GM21526 (cell line): ENCODE results near the gene GNPTG.
A peak's percentile ranks its signal among the peaks of the same experiment; 100 is the strongest.

Experiments used
- ATAC-seq: cut with Tn5 transposase; IDR thresholded peaks from one replicate; pipeline ENCODE4 v1.9.1; 2021; ENCODE audit warnings: moderate library complexity; ENCODE audit not compliant: unreplicated experiment, low FRiP score

GNPTG gene

DNA sequence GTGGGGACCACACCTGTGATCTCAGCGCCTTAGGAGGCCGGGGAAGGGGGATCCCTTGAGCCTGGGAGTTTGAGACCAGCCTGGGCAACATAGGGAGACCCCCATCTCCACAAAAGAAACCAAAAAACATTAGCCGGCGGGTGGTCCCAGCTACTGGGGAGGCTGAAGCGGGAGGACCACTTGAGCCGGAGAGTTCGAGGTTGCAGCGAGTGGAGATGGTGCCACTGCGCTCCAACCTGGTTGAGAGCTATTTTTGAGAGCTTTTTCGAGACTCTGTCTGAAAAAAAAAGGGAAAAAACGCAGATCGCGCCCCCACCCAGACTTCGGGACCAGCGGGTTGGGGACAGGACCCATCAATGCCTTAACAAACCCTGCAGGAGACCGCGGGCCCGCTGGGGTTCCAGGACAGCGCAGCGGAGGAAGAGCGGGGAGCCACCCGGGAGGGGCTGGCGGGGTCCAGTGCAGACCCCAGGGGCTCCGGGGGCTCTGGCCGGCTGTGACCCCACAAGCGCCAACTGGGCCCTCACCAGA, 19.0 kb upstream of the GNPTG start:
- ATAC-seq: no peak

DNA sequence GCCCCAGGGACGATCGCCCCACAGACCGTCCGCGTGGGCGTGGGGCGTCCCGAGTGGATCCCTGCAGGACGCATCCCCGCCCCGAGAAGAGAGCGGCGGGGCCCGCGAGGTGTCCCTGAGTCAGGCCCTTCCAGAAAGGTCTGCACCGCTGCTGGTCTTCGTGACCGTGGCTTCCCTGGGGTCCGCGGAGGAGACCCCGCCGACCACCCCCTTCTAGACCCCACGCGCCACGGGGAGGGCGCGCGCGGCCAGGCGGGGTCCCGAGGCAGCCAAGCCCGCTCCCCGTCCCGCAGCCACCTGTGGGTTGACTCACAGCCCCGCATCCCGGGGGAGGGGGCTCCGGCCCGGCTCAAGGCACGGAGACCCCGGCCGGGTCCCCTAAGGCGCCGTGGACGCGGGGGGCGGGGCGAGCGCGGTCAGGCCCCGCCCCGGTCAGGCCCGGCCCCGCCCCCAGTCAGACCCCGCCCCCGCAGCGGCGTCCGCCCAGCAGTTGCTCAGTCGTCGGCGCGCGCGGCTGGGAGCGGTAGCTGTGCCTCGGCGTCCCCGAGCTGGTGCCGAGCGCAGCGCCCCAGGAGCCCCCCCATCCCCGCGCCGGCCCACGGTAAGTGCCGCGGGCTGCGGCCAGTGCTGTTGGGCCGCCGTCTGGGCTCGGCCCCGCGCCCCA, 18.4 kb upstream of the GNPTG start, which contains the start of gene BAIAP3:
BAIAP3 (plus strand) TSS at position 497 of the 664 bp plus-strand sequence. CDS start 4,905 bp downstream, outside the sequence.
- no peak for ATAC-seq

DNA sequence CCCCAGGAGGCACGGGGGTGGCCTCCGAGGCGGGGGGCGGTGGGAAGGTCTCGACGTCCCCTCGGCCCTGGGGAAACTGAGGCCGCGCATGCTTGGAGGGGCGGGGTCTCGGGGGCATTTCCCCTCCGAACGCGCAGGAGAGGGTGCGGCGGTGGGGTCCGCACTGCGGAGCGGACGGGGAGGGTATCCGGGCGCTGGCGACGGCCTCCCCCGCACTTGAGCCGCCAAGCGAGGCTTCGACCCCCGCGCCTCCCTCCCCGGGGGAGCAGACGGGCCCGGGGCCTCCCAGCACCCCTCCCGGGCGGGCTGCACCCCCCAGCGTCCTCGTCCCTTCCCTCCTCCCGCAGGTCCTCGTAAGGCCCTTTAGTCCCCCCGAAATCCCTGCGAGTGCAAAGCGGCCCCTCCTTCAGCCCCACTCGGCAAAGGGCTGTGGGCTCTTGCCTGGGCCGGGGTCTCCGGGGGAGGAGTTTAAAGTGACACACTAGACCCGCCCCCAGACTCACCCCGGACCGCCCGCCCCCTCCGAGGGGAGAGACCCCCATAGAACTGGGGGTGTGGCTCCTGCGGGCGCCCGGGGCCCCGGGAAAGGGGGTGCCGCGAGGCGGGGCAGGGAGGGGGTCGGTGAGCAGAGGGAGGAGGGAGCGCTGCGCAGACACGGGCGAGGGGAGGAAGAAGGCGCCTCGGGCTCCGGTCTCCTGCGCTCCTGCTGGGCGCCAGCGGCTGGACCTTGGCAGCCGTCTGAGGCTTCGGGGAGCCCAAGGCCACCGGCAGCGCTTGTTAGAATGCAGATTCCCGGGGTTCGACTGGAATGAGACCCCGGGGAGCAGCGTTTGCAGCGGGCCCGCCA, 17.7 kb upstream of the GNPTG start:
- ATAC-seq: no peak

DNA sequence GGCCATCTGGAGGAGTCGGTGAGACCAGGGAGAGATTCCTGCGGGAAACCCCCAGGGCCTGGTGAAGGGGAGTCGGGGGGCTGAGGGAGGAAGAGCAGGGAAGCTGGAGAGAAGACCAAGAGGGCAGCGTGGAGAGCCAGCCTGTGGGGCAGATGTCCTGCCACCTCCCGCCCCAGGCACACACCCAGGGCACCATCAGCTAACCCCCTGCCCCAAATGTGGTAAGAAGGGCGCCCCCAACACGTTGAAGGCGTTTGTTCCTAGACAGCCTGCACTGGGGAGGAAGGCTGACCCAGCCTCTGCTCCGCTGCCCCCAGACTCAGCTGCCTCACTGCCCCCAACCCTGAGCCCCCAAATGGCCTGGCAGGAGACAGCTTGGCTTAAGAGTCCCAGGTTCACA, 17.0 kb upstream of the GNPTG start:
- no peak for ATAC-seq

DNA sequence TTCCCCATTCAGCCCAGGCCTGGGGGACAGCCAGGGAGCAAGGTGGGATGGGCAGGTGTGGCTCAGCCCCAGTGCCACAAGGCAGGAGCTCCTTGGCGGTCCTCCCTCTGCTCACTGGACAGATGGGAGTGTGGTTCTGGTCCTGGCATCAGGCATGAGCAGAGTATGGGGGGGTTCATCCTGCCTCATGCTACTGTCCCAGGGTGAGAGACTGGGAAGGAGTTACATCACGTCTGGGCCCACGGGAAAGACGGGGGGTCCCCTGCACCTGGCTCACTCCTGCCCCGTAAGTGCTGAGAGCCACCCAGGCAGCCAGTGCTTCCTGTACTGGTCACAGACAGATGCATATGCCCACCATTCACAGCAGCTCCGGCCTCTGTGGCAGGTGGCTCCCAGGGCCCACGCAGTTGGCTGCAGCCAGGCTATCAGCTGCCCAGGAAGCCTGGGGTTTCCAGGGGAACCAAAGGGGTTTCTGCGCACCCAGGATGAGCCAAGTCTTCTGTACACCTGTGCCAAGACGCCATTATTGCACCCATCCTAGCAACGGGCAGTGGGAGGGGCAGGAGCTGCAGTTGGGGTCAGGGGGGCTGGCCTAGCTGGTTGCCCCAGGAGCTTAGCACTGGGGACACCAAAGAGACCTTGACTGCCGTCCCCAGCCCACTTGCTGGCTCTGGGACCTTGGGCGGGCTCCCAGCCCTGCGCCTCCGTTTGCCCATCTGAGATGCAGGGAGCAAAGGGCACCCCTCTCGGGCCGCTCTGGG, 16.3 kb upstream of the GNPTG start:
- ATAC-seq: no peak

DNA sequence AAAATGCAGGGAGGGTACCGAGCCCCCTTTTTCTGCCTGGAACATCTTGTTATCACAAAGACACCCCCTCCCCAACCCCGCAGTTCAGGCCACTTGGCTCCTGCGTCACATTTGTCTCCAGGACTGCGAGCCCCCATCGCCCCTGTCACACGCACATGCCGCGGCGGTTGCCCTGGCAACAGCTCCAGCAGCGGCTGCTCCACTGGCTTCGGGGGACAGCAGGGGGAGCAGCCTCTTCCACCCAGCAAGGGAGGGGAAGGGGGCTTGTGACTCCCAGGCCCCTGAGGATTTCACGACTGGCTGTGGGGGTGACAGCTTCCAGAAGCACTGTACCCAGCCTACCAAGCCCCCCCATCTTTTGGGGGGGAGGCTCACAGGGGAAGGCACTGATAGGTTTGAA, 15.7 kb upstream of the GNPTG start:
- no peak for ATAC-seq

DNA sequence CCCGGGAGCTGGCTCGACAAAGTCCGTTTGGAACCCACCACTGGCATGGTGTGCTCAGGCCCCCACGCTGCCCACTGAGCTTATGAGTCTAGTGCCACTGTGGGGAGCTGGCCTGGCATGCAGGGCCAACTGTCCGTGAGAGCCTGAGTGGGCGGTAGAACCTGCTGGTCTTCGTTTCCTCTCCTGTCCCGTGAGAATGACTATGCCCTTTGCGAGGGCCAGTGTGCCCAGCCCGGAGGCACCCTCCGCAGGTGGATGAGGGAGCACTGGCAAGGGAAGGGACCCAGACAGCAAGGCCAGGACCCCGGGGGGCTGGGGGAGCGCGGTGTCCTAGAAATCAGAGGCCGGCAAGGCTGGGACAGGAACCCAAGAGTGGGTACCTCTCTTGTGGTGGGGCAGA, 15.1 kb upstream of the GNPTG start:
- ATAC-seq: no peak

DNA sequence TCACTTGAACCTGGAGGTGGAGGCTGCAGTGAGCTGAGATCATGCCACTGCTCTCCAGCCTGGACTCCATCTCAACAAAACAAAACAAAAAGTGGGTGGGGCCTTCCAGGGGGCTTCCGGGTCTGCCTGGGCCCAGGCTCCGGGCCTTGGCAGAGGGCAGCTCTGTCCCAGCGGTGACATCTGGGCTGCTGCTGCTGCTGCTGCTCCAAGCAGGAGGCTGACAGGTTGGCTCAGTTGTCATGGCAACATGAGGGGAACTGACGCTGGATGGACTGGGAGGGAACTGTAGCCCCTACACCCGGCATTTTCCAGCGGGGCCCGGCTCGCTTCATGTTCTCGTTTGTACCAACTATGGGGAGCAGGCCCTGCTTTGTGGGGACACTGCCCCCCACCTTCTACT, 14.2 kb upstream of the GNPTG start:
- no peak for ATAC-seq

DNA sequence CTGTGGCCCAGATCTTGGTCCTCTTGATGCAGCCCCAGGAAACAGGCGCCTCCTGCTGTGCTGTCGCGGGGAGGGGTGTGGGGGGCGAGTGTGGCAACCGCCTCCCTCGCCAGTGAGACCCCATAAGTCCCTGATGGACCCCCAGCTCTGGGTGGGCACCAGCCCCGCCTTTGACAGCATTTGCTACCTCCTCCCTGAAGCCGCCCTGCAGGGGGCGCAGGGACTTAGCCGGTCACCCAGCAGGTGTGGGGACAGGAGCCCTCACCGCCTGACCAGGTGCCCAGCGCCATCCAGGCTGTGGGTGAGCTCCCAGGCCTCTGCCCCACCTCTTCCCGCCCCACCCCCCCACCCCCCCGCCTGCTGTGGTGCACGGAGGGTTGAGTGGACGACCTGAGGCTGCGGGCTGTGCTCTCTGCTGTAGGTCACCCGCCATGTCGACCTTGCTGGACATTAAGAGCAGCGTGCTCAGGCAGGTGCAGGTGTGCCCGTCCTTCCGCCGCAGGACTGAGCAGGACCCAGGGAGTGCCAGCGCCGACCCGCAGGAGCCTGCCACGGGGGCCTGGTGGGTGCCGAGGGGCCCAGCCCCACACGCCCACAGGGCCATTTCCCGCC, 13.5 kb upstream of the GNPTG start:
- ATAC-seq: no peak

DNA sequence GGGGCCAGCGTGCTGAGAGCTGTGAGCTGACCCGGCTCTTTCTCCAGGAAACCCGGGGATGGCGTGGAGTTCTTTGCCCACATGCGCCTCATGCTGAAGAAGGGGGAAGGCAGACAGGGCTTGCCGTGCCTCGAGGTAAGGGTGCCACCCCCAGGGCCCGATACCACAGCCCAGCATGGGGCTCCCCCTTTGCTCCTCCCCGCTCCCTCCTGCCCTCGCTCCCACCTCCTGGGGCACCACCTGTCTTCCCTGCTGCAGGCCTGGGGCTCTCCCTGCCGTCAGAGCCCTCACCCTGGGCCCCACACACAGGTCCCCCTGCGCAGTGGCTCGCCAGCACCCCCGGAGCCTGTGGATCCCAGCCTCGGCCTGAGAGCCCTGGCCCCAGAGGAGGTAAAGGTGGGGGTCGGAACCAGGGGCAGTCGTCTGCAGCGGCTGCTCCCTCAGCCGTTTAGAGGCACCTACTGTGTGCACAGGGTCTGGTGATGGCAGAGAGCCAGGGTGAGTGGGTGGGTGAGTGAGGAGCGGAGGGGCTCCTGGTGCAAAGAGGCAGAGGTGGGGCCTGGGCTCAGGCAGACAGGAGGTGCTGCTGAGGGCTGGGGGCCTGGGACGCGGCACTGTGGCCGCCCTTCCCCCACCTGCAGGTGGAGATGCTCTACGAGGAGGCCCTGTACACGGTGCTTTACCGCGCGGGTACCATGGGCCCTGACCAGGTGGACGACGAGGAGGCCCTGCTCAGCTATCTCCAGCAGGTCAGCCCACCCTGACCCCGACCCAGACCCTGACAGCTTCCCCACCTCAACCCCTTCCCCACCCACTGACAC, 12.7 kb upstream of the GNPTG start:
- no peak for ATAC-seq

DNA sequence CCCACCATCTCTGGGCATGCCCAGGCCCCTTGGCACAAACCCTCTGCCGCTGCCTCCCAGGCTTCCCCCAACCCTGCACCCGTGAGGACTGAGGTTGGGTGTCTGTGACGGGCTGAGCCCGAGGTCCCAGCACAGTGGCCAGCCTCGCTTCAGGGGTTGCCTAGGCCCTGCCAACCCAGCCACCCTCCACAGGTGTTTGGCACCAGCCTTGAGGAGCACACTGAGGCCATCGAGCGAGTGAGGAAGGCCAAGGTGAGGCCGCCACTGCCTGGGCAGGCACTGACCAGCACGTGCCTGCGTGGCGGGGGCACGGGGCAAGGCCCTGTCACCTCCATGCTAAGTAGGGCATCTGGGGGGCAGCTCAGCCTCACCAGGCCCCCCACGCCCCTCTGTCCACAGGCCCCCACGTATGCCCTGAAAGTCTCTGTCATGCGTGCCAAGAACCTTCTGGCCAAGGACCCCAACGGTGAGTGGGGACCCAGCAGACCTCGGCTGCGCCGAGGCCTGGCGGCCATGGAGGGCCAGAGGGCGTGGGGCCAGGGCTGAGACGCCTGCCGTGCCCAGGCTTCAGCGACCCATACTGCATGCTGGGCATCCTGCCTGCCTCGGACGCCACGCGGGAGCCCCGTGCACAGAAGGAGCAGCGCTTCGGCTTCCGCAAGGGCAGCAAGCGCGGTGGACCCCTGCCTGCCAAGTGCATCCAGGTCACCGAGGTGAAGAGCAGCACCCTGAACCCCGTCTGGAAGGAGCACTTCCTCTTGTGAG, 10.8 kb upstream of the GNPTG start:
- ATAC-seq: no peak

DNA sequence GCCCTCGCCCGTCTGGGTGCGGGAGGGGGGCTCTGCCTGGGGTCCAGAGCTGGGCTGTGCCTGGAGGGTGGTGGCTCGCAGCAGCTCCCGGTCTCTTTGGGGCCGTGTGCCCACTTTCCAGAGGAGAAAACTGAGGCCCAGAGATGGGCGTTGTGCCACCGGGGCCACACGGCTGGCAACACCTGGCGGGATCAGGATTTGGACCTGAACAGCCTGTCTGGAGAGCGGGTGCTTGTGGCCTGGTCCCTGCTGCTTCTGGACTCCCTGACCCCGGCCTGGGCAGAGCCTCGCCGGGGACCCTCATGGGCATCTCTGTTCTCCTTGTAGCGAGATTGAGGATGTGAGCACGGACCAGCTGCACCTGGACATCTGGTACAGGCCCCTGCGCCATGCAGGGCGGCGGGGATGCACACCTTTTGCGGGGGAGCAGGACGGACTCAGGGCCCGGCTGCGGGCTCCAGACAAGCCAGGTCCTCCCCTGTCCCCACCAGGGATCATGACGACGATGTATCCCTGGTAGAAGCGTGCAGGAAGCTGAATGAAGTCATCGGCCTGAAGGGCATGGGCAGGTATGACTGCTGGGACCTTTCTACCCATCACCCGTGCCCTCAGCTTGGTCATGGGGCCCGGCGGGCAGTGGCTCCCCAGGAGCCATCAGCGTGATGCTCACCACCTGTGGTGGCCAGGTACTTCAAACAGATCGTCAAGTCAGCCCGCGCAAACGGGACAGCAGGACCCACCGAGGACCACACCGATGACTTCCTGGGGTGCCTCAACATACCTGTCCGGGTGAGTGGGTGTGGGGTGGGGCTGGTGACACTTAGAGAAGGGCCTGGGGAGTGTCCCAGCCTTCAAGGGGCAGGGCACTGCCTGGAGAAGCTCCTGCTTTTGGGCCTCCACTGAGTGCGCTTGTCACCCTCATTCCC, 10.0 kb upstream of the GNPTG start:
- no peak for ATAC-seq

DNA sequence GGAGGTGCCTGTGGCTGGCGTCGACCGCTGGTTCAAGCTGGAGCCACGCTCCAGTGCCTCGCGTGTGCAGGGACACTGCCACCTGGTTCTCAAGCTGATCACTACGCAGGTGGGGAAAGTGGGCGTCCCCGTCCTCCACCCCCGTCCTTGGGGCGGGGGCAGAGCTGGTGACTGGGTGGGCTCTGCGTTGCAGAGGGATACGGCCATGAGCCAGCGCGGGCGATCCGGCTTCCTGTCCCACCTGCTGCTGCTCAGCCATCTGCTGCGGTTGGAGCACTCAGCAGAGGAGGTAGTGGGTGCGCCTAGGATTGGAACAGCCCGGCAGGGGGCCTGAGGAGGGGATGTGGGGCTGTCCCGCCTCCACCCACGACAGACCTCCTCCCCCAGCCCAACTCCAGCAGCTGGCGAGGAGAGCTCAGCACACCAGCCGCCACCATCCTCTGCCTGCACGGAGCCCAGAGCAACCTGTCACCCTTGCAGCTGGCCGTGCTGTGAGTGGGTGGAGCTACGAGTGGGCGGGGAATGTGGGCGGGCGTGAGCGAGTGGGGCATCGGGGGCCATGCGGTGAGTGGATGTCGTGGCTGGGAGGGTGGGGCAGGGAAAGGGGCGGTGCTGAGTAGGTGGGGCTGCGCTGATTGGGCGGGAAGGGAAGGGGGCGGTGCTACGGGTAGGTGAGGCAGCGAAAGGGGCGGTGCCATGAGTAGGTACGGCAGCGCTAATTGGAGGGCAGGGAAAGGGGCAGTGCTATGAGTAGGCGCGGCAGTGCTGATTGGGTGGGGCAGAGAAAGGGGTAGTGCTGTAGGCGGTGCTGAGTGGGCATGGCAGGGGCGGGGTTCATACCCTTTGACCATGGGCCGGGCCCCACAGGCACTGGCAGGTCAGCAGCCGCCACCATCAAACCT, 9.0 kb upstream of the GNPTG start:
- peak; percentile 61 for ATAC-seq

DNA sequence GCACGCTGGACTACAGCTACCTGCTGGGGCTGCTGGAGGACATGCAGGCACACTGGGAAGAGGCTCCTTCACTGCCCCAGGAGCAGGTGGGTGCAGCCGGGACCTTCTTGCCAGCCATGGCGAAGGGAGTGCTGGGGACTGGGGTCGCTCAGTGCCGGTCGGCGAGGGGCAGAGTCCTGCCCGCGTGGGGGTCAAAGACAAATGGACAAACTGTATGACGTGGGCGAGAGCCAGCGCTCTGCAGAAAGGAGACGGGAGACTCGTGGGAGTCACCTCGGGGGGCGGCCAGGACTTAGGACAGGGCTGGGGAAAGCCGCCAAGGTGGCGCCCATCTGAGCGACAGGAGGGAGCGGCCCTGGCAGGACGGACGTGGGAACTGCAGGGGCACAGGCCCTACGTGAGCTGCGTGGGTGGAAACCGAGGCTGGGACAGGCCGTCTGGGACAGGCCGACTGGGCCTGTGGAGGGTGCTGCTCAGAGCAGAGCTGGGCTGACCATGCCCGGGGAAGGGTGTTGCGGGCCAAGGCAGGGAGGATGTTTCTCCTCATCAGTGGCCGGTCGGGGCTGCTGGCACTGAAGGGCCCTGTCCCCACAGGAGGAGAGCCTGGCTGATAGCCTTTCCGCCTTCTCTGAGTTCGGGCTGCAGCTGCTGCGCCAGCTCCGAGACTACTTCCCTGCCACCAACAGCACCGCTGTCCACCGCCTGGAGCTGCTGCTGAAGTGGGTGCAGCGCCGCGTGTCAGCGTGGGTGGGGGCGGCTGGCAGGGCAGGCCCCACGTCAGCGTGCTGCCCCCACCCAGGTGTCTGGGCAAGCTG, 8.1 kb upstream of the GNPTG start:
- no peak for ATAC-seq

DNA sequence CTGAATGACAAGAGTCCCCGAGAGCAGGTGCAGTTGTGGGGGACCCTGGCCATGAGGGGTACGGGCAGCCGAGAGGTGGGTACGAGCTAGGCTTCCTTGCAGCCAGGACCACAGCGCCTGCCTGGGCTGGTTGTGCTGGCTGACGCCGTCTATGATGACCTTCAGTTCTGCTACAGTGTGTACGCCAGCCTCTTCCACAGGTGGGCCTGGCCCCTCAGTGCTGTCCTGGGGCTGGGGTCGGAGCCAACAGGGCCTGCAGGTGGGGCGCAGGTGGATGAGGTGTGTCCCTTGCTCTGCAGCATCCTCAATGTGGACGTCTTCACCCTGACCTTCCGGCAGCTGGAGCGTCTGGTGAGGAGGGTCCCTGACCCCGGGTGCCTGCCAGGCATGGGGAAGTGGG, 7.2 kb upstream of the GNPTG start:
- no peak for ATAC-seq

DNA sequence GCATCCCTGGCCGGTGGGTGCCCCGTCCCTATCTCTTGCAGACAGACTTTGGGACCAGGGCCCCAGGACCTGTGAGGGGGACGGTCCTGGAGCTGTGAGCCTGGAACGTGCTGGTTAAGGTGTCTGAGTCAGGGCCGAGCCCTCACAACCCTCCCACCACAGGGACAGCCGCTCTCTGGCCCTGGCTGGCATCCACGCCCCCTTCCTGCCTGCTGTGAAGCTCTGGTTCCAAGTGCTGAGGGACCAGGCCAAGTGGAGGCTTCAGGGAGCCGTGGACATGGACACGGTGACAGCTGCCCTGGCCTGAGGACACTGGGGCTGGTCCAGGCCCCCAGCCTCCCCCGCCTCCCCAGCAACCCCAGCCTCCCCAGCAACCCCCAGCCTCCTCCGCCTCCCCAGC, 6.6 kb upstream of the GNPTG start:
- ATAC-seq: no peak
